Nephron (organoid): Measurements from ENCODE around the gene ERMARD.
A peak's percentile ranks its signal among the peaks of the same experiment; 100 is the strongest.

Experiments
- H3K27ac Mint-ChIP-seq, 3 experiments: 2 replicates each; pipeline ENCODE4 v1.8.0; 2020; ENCODE audit warnings: mixed read lengths in 3 of 3, mild to moderate bottlenecking in 2 of 3, moderate library complexity in 1 of 3
- H3K27me3 Mint-ChIP-seq: 2 replicates; pipeline ENCODE4 v1.8.0; 2021; ENCODE audit warnings: low read depth, mild to moderate bottlenecking, moderate library complexity, mixed read lengths
- H3K36me3 Mint-ChIP-seq: 2 replicates; pipeline ENCODE4 v1.8.0; 2020; ENCODE audit warnings: low read depth, mixed read lengths
- H3K4me1 Mint-ChIP-seq: 2 replicates; pipeline ENCODE4 v1.8.0; 2020; ENCODE audit warnings: mixed read lengths
- H3K4me3 Mint-ChIP-seq, 3 experiments: 2 replicates each; pipeline ENCODE4 v1.8.0; 2020; ENCODE audit warnings: mild to moderate bottlenecking in 3 of 3, mixed read lengths in 3 of 3, moderate library complexity in 2 of 3
- H3K9me3 Mint-ChIP-seq: 2 replicates; pipeline ENCODE4 v1.8.0; 2020; ENCODE audit warnings: mixed read lengths
- CTCF ChIP-seq, 3 experiments: fragments of 200-600 bp; sonication (generic); IDR thresholded peaks; one replicate each; pipeline ENCODE4 v1.5.0; 2021; ENCODE audit warnings: antibody characterized with exemption in 3 of 3; ENCODE audit not compliant: unreplicated experiment in 3 of 3

ERMARD gene

DNA sequence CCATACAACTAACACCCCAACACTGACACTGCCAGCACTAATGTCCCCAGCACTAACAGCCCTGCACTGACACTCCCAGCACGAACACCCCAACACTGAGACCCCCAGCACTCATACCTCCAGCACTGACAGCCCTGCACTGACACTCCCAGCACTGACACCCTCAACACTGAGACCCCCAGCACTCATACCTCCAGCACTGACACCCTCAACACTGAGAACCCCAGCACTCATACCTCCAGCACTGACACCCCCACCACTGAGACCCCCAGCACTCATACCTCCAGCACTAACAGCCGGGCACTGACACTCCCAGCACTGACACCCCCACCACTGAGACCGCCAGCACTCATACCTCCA lies 57.2 kb downstream of the ERMARD start:
- no peak overlapping the region for H3K4me3 Mint-ChIP-seq
- no peaks in the 10 kb centered on the region for H3K4me1 Mint-ChIP-seq
- H3K27ac Mint-ChIP-seq = no peak overlapping the region
- TF ChIP-seq CTCF (IDR thresholded peaks at IDR 0.05; ENCODE audit: unreplicated experiment in 3 of 3) = no peak
- no peaks in the 10 kb centered on the region for H3K36me3 Mint-ChIP-seq
- H3K27me3 Mint-ChIP-seq = peaks cover 51% of the 10 kb centered on the region
- no peaks in the 10 kb centered on the region for H3K9me3 Mint-ChIP-seq

DNA sequence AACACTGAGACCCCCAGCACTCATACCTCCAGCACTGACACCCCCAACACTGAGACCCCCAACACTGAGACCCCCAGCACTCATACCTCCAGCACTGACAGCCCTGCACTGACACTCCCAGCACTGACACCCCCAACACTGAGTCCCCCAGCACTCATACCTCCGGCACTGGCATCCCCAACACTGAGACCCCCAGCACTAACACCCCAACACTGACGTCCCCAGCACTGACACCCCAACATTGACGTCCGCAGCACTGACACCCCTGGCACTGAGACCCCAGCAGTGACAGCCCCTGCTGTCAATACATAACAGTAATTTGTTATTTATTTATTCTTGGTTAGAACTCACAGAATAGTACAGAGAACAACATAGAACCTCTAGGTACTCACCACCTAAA lies 58.0 kb downstream of the ERMARD start:
- Mint-ChIP-seq H3K9me3 (no peaks in the 10 kb centered on the region), H3K27me3 (peaks cover 46% of the 10 kb centered on the region), H3K4me1 (no peaks in the 10 kb centered on the region), H3K36me3 (no peaks in the 10 kb centered on the region), H3K27ac (no peak overlapping the region), H3K4me3 (no peak overlapping the region)
- TF ChIP-seq CTCF (IDR thresholded peaks at IDR 0.05; ENCODE audit: unreplicated experiment in 3 of 3) = no peak

DNA sequence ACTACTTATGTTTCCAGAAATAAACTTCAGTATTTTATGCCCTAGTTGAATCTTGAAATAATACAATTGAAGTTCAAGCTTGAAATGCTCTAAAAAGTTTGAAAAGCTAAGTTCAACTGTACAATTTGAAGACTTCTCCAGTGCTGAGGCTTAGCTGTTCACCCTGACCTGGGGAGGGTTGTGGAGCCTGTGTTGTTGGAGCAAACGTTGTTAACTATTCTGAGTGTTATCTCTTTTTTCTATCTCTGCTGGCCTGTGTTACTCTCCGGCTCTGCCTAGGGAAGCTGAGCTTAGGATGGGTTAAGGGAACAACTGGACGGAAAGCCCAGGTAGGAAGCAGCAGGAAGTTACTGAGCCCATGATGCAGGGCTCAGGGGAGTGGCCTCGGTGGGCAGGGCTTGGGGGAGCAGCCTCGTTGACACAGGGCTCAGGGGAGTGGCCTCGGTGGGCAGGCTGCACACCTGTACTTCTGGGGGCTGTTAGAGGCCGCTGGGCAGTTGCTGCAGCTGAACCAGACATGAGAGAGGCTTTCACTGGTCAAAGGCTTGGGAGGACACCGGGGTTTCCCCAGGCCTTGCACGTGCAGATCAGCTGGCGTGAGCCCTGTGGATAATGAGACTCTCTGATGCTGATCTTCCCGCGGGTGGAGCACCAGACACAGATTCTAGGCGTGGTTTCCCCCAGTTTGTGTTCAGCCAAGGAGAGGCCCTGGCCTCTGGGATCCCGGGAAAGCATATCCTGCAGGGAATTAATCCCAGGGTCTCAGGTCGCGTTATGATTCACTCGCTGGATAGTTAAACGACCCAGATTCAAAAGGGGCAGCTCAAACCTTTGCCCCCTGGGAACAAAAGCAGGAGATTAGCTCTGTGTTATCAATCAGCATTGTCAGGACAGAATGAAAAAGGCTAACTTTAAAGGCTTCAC lies 58.9 kb downstream of the ERMARD start:
- no peak for TF ChIP-seq CTCF (IDR thresholded peaks at IDR 0.05; ENCODE audit: unreplicated experiment in 3 of 3)
- Mint-ChIP-seq H3K4me3 (no peak overlapping the region), H3K4me1 (no peaks in the 10 kb centered on the region), H3K36me3 (peaks cover 4% of the 10 kb centered on the region), H3K9me3 (peaks cover 5% of the 10 kb centered on the region), H3K27ac (peak overlapping the region in 1 of 3 experiments; percentile 41), H3K27me3 (peaks cover 37% of the 10 kb centered on the region)

- H3K27ac Mint-ChIP-seq = no peak overlapping the region
These were observed 59.6 kb downstream of the ERMARD start for GRCh38 chr6:169811072-169811471.

GRCh38 chr6:169811521-169812256 lies 60.3 kb downstream of the ERMARD start:
- Mint-ChIP-seq H3K4me1 (no peaks in the 10 kb centered on the region), H3K27ac (no peak overlapping the region), H3K9me3 (peaks cover 16% of the 10 kb centered on the region), H3K36me3 (peaks cover 14% of the 10 kb centered on the region), H3K4me3 (no peak overlapping the region), H3K27me3 (peaks cover 23% of the 10 kb centered on the region)
- TF ChIP-seq CTCF (IDR thresholded peaks at IDR 0.05; ENCODE audit: unreplicated experiment in 3 of 3) = no peak

More at GRCh38 chr6:169811072-169811471, 59.6 kb downstream of the ERMARD start:
- peaks cover 29% of the 10 kb centered on the region for H3K27me3 Mint-ChIP-seq
- no peaks in the 10 kb centered on the region for H3K4me1 Mint-ChIP-seq
- peaks cover 13% of the 10 kb centered on the region for H3K9me3 Mint-ChIP-seq
- peaks cover 12% of the 10 kb centered on the region for H3K36me3 Mint-ChIP-seq
- TF ChIP-seq CTCF (IDR thresholded peaks at IDR 0.05; ENCODE audit: unreplicated experiment in 3 of 3) = no peak
- H3K4me3 Mint-ChIP-seq = no peak overlapping the region
